SK-N-MC (cell line): ENCODE data around the gene IFI35.
"Not testable (repeated sequence)": the region's sequence is repeated elsewhere in the genome, so short reads cannot be mapped to it uniquely, and the experiment has no call there.

Experiments
- DNase-seq: peaks from one replicate; pipeline ENCODE4 v3.0.0-alpha.2; 2011; ENCODE audit warnings: low read depth, low spot score
- H3K27ac ChIP-seq: fragments of 200-600 bp; sonication (generic); 2 replicates; pipeline ENCODE4 v1.5.1; 2016; ENCODE audit warnings: mixed run types
- H3K36me3 ChIP-seq: fragments of 200-600 bp; sonication (generic); 2 replicates; pipeline ENCODE4 v1.6.1; 2017; ENCODE audit warnings: antibody characterized with exemption, low read length, mixed read lengths; ENCODE audit not compliant: insufficient read depth
- H3K4me3 ChIP-seq: fragments of 200-600 bp; sonication (generic); 2 replicates; pipeline ENCODE4 v1.5.1; 2016
- H3K9ac ChIP-seq: fragments of 200-600 bp; sonication (generic); 2 replicates; pipeline ENCODE4 v1.8.0; 2017; ENCODE audit warnings: mixed run types, mixed read lengths; ENCODE audit not compliant: insufficient read length
- H3K9me3 ChIP-seq: fragments of 200-600 bp; sonication (generic); 2 replicates; pipeline ENCODE4 v1.6.1; 2017; ENCODE audit warnings: low read depth, mild to moderate bottlenecking, antibody characterized with exemption, low read length, moderate library complexity, mixed read lengths
- EZH2 ChIP-seq: fragments of 200-600 bp; sonication (generic); IDR thresholded peaks from one replicate; pipeline ENCODE4 v1.6.1; 2017; ENCODE audit warnings: antibody characterized with exemption
- FOXP2 ChIP-seq: optimal IDR thresholded peaks from 2 replicates; pipeline ENCODE3; 2011; ENCODE audit warnings: mild to moderate bottlenecking, moderate library complexity; ENCODE audit not compliant: insufficient read depth; ENCODE audit errors: extremely low read length, control extremely low read depth
- POLR2AphosphoS5 ChIP-seq: IDR thresholded peaks from 2 replicates; pipeline ENCODE4 v1.6.1; 2012; ENCODE audit warnings: mild to moderate bottlenecking, low read depth, low read length, borderline replicate concordance

The IFI35 gene

GRCh38 chr17:42991471-42991870 is 15.1 kb upstream of the IFI35 start:
- no peak for DNase-seq
- H3K9ac ChIP-seq = no peak overlapping the region
- no peaks in the 10 kb centered on the region for H3K9me3 ChIP-seq
- peaks cover 44% of the 10 kb centered on the region for H3K36me3 ChIP-seq
- TF ChIP-seq POLR2AphosphoS5 (no peak), EZH2 (no peak), FOXP2 (no peak)
- H3K4me3 ChIP-seq = no peak overlapping the region
- no peak overlapping the region for H3K27ac ChIP-seq

- TF ChIP-seq EZH2 (no peak), FOXP2 (no peak), POLR2AphosphoS5 (no peak)
- Histone ChIP-seq H3K9ac (no peak overlapping the region), H3K4me3 (no peak overlapping the region), H3K36me3 (peaks cover 36% of the 10 kb centered on the region), H3K9me3 (no peaks in the 10 kb centered on the region), H3K27ac (no peak overlapping the region)
- no peak for DNase-seq
Observed at GRCh38 chr17:42992872-42993271, 13.7 kb upstream of the IFI35 start.

GRCh38 chr17:42993913-42994312 is 12.7 kb upstream of the IFI35 start:
- H3K36me3 ChIP-seq = peaks cover 31% of the 10 kb centered on the region
- H3K9ac ChIP-seq, DNase-seq, H3K27ac ChIP-seq, H3K4me3 ChIP-seq, H3K9me3 ChIP-seq: not testable (repeated sequence)

- H3K36me3 ChIP-seq = peaks cover 40% of the 10 kb centered on the region
- TF ChIP-seq POLR2AphosphoS5 (no peak), EZH2 (no peak), FOXP2 (no peak)
- no peaks in the 10 kb centered on the region for H3K9me3 ChIP-seq
- DNase-seq = no peak
- H3K4me3 ChIP-seq = peak overlapping the region; percentile 79
- peak overlapping the region; percentile 78 for H3K9ac ChIP-seq
- peak overlapping the region; percentile 69 for H3K27ac ChIP-seq
Observed at GRCh38 chr17:42997390-42997983, 9.1 kb upstream of the IFI35 start.

- Histone ChIP-seq H3K9ac (peak within 1 kb of the TSS; percentile 100), H3K27ac (peak within 1 kb of the TSS; percentile 96), H3K36me3 (peaks cover 48% of the 10 kb centered on the region), H3K4me3 (peak within 1 kb of the TSS; percentile 99), H3K9me3 (no peaks in the 10 kb centered on the region)
- TF ChIP-seq FOXP2 (no peak), POLR2AphosphoS5 (peak; percentile 96)
- peak; percentile 100 for DNase-seq
Observed at GRCh38 chr17:42997984-42998938, 8.3 kb upstream of the IFI35 start, which contains the start of gene RPL27. RPL27 (plus strand) TSS chr17:42998419; CDS start chr17:42998751, 332 bp downstream.

- H3K9me3 ChIP-seq = no peaks in the 10 kb centered on the region
- DNase-seq = no peak
- H3K4me3 ChIP-seq = peak overlapping the region; percentile 99
- peak overlapping the region; percentile 96 for H3K27ac ChIP-seq
- TF ChIP-seq FOXP2 (no peak), POLR2AphosphoS5 (no peak), EZH2 (no peak)
- H3K9ac ChIP-seq = peak overlapping the region; percentile 100
- H3K36me3 ChIP-seq = peaks cover 54% of the 10 kb centered on the region
Observed at GRCh38 chr17:42999003-42999525, 7.5 kb upstream of the IFI35 start.

GRCh38 chr17:43000894-43001293 is 5.7 kb upstream of the IFI35 start:
- not testable (repeated sequence) for H3K9me3 ChIP-seq, DNase-seq, H3K4me3 ChIP-seq
- peak overlapping the region; percentile 67 for H3K27ac ChIP-seq
- peaks cover 58% of the 10 kb centered on the region for H3K36me3 ChIP-seq
- peak overlapping the region; percentile 26 for H3K9ac ChIP-seq

- Histone ChIP-seq H3K9me3 (no peaks in the 10 kb centered on the region), H3K9ac (no peak overlapping the region), H3K4me3 (no peak overlapping the region), H3K27ac (0 out of 2 replicates have a peak overlapping the region, but pooled peaks have one; percentile 42), H3K36me3 (peaks cover 56% of the 10 kb centered on the region)
- DNase-seq = no peak
- TF ChIP-seq POLR2AphosphoS5 (peak; percentile 40; the same call in 1 of the 2 replicates), FOXP2 (no peak)
Observed at GRCh38 chr17:43003542-43004172, 2.9 kb upstream of the IFI35 start.
